Spleen (tissue), 11 donors: ENCODE measurements around the gene AMOT. TPM values are rescaled to one million over a fixed set of nuclear protein-coding genes. Genes with fewer than 3 reads are reported as not detected.
A peak's percentile ranks its signal among the peaks of the same experiment; 100 is the strongest.

ENCODE experiments used
- DNase-seq: peaks from one replicate; pipeline ENCODE4 v3.0.0-alpha.2; 2020
- H3K27ac ChIP-seq, 8 donors: fragments of 200-600 bp; sonication (generic) in 7 of 8; 1 replicate in 4 of 8; 2 replicates in 4 of 8; pipeline versions ENCODE4 v1.5.0 to v1.8.0; 2016 to 2021; ENCODE audit warnings: inconsistent platforms in 4 of 8, mild to moderate bottlenecking in 4 of 8, moderate library complexity in 1 of 8
- H3K27me3 ChIP-seq, 7 donors: fragments of 200-600 bp; sonication (generic) in 6 of 7; replicated peaks in 1 of 7; 1 replicate in 4 of 7; 2 replicates in 3 of 7; pipeline versions ENCODE4 v1.5.0 to v1.8.0; 2016 to 2021; ENCODE audit warnings: inconsistent platforms in 3 of 7, mild to moderate bottlenecking in 1 of 7
- H3K36me3 ChIP-seq, 6 donors: fragments of 200-600 bp; sonication (generic) in 5 of 6; 1 replicate in 4 of 6; 2 replicates in 2 of 6; pipeline versions ENCODE4 v1.5.0 to v1.8.0; 2016 to 2021; ENCODE audit warnings: inconsistent platforms in 2 of 6
- H3K4me1 ChIP-seq, 6 donors: fragments of 200-600 bp; sonication (generic) in 5 of 6; 1 replicate in 3 of 6; 2 replicates in 3 of 6; pipeline versions ENCODE4 v1.5.0 to v1.8.0; 2016 to 2021; ENCODE audit warnings: inconsistent platforms in 3 of 6
- H3K4me3 ChIP-seq, 8 donors: fragments of 200-600 bp; sonication (generic) in 7 of 8; 1 replicate in 4 of 8; 2 replicates in 4 of 8; pipeline versions ENCODE4 v1.5.0 to v1.8.0; 2016 to 2021; ENCODE audit warnings: inconsistent platforms in 4 of 8, mild to moderate bottlenecking in 4 of 8, moderate library complexity in 2 of 8
- H3K9me3 ChIP-seq, 8 donors: fragments of 200-600 bp; sonication (generic) in 7 of 8; 1 replicate in 4 of 8; 2 replicates in 4 of 8; pipeline versions ENCODE4 v1.5.0 to v1.8.0; 2016 to 2021; ENCODE audit warnings: inconsistent platforms in 4 of 8
- CTCF ChIP-seq, 11 experiments: fragments of 200-600 bp in 7 of 11; fragments of 450-650 bp in 4 of 11; sonication (generic) in 4 of 11; IDR thresholded peaks in 8 of 11; conservative IDR thresholded peaks in 3 of 11; 1 replicate in 7 of 11; 2 replicates in 4 of 11; pipeline versions ENCODE4 v1.4.0 to v1.8.0; 2016 to 2021; ENCODE audit warnings: antibody characterized with exemption in 11 of 11, inconsistent platforms in 4 of 11, mild to moderate bottlenecking in 1 of 11
- POLR2A ChIP-seq, 3 donors: fragments of 450-650 bp; IDR thresholded peaks; one replicate each; pipeline ENCODE4 v1.5.1; 2017; ENCODE audit warnings: antibody characterized with exemption in 3 of 3, mild to moderate bottlenecking in 1 of 3
- POLR2AphosphoS5 ChIP-seq, 3 donors: sonication (generic); formaldehyde crosslinking; IDR thresholded peaks; one replicate each; pipeline ENCODE4 v1.5.1; 2017; ENCODE audit warnings: antibody characterized with exemption in 3 of 3
- WGBS, 5 donors: extraction: QIAGEN DNeasy Blood & Tissue Kit in 3 of 5; methylation state at CpG; one replicate each; pipeline versions ENCODE4 v1.1.5 to v1.1.7; 2013 to 2018; 5-methylcytosine and 5-hydroxymethylcytosine counted together
- intact Hi-C: fragments of 100-400 bp; cut with DNase I; formaldehyde crosslinking; loops from one replicate; pipeline ENCODE4 v1.15.0; 2023; ENCODE audit warnings: low total_unique reads
- polyA plus RNA-seq, 3 donors: library from polyadenylated mRNA; stranded (reverse); fragments of 200-250 nt; gene quantifications; one replicate each; pipeline ENCODE4 v1.2.1, GENCODE V29; 2013
- small RNA-seq, 4 donors: library from RNA; depleted of rRNA; stranded (forward); fragments of <200 nt; gene quantifications; one replicate each; pipeline ENCODE3, GENCODE V24; 2016
- total RNA-seq, 7 donors: library from RNA; depleted of rRNA in 3 of 7; stranded (reverse); fragments of >200 nt in 3 of 7; fragmentation: NEBNext Ultra II Directional in 4 of 7; extraction: Animal tissue kit (Norgen Biotek cat#: 25700) in 4 of 7; gene quantifications; one replicate each; pipeline versions ENCODE4 v1.1.0 to v1.2.1, GENCODE V29; 2016 to 2021
- donor health status: healthy with polysubstance abuse.
- donor health status: DM: no; HTN: no; CAD: no; lungs with moderate emphysema.
- donor health status: DM: no; HTN: no; CAD: no.
- donor health status: Bipolar disorder and iron deficiency.
- donor health status: healthy.
- donor health status: DM: no; HTN: no; CAD: no.
- donor health status: DM: yes; HTN: yes; CAD: no.

AMOT gene
- total and polyA plus RNA-seq, 10 donors: 0.52 to 8.0 (median 3.6) TPM

- 77 to 97% (median 93%) methylated on average over 3 of the region's 3 CpGs for WGBS, 5 donors
- Histone ChIP-seq H3K4me3 (no peak overlapping the region), H3K9me3 (no peaks in the 10 kb centered on the region), H3K36me3 (no peaks in the 10 kb centered on the region), H3K27me3 (peaks cover 0 to 14% (median 0%) of the 10 kb centered on the region in 7 donors), H3K4me1 (peaks cover 0 to 4% (median 0%) of the 10 kb centered on the region in 6 donors), H3K27ac (no peak overlapping the region)
- DNase-seq: no peak
- no peak for TF ChIP-seq CTCF (IDR thresholded peaks at IDR 0.05 in 8 of 11, conservative IDR thresholded peaks at IDR 0.05 in 3 of 11)
- no peak for TF ChIP-seq POLR2AphosphoS5 (IDR thresholded peaks at IDR 0.05)
- TF ChIP-seq POLR2A (IDR thresholded peaks at IDR 0.05): no peak
- intact Hi-C loops: no loop called here
Observed at GRCh38 chrX:112736310-112736709, 104.3 kb downstream of the AMOT start.

GRCh38 chrX:112735147-112735546 is 105.5 kb downstream of the AMOT start:
- H3K27ac ChIP-seq: no peak overlapping the region
- no peak overlapping the region for H3K4me3 ChIP-seq
- intact Hi-C loops: no loop called here
- H3K4me1 ChIP-seq: peaks cover 0 to 4% (median 0%) of the 10 kb centered on the region in 6 donors
- no peak for TF ChIP-seq POLR2AphosphoS5 (IDR thresholded peaks at IDR 0.05)
- TF ChIP-seq POLR2A (IDR thresholded peaks at IDR 0.05): no peak
- no peak for TF ChIP-seq CTCF (IDR thresholded peaks at IDR 0.05 in 8 of 11, conservative IDR thresholded peaks at IDR 0.05 in 3 of 11)
- H3K27me3 ChIP-seq: peaks cover 0 to 14% (median 0%) of the 10 kb centered on the region in 7 donors
- DNase-seq: no peak
- H3K36me3 ChIP-seq: no peaks in the 10 kb centered on the region
- H3K9me3 ChIP-seq: no peaks in the 10 kb centered on the region
- WGBS, 5 donors: 64 to 91% (median 72%) methylated on average over 2 of the region's 2 CpGs

- 7 to 21% (median 13%) methylated on average over 3 of the region's 3 CpGs for WGBS, 5 donors
- Histone ChIP-seq H3K4me3 (no peak overlapping the region), H3K27me3 (peaks cover 0 to 14% (median 0%) of the 10 kb centered on the region in 7 donors), H3K36me3 (no peaks in the 10 kb centered on the region), H3K4me1 (peaks cover 0 to 4% (median 0%) of the 10 kb centered on the region in 6 donors), H3K9me3 (no peaks in the 10 kb centered on the region), H3K27ac (no peak overlapping the region)
- TF ChIP-seq CTCF (IDR thresholded peaks at IDR 0.05 in 8 of 11, conservative IDR thresholded peaks at IDR 0.05 in 3 of 11) (no peak), POLR2A (IDR thresholded peaks at IDR 0.05) (no peak), POLR2AphosphoS5 (IDR thresholded peaks at IDR 0.05) (no peak)
- intact Hi-C loops: no loop called here
- DNase-seq: no peak
Observed at GRCh38 chrX:112734290-112734689, 106.3 kb downstream of the AMOT start.

DNA sequence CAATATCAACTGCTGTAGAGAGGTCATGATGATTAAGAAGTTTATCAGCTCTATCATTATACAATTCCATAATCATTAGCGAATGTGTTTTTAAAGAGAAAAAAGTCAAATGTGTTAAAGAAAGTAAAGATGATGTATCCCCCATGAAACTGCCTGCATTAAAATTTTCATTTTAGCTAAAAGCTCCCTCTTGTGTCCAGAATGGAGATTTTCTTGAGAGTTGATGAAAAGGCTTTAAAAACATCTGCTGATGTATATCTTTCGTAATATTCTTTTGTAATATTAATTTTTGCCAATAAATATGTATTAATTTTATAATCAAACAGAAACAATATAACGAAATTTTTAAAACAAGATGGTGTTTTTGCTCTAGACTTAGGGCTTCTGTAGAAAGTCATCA is 108.8 kb downstream of the AMOT start:
- no peaks in the 10 kb centered on the region for H3K9me3 ChIP-seq
- intact Hi-C loops: no loop called here
- no peak overlapping the region for H3K27ac ChIP-seq
- H3K4me1 ChIP-seq: peaks cover 0 to 4% (median 0%) of the 10 kb centered on the region in 6 donors
- H3K4me3 ChIP-seq: no peak overlapping the region
- no peak for TF ChIP-seq POLR2A (IDR thresholded peaks at IDR 0.05)
- peak in 1 of 11 experiments; percentile 27 for TF ChIP-seq CTCF (IDR thresholded peaks at IDR 0.05 in 8 of 11, conservative IDR thresholded peaks at IDR 0.05 in 3 of 11)
- H3K36me3 ChIP-seq: no peaks in the 10 kb centered on the region
- no peak for DNase-seq
- 53 to 89% (median 75%) methylated on average over 3 of the region's 3 CpGs for WGBS, 5 donors
- peaks cover 0 to 10% (median 0%) of the 10 kb centered on the region in 7 donors for H3K27me3 ChIP-seq

Small RNAs within 50 kb of the gene (small RNA-seq; reads per million reads assigned to genes)
- 0 reads per million in 4 donors for gene RN7SL266P

Other genes with a start within 250 kb of the AMOT start
- under 1 TPM in 4 of 7 donors, not detected in 3; 0.29 to 0.47 (median 0.43) TPM for gene LHFPL1, start 160.9 kb downstream of the AMOT start, total RNA-seq
- under 1 TPM; 0.05 to 0.29 (median 0.11) TPM for gene LHFPL1, start 160.9 kb downstream of the AMOT start, polyA plus RNA-seq